ENCODE data around the gene BFSP2. TPM values are rescaled to one million over a fixed set of nuclear protein-coding genes. Genes with fewer than 3 reads are reported as not detected.

BFSP2 gene
- total and polyA plus RNA-seq, 7 donors: 2.5 TPM; not detected in 6

DNA sequence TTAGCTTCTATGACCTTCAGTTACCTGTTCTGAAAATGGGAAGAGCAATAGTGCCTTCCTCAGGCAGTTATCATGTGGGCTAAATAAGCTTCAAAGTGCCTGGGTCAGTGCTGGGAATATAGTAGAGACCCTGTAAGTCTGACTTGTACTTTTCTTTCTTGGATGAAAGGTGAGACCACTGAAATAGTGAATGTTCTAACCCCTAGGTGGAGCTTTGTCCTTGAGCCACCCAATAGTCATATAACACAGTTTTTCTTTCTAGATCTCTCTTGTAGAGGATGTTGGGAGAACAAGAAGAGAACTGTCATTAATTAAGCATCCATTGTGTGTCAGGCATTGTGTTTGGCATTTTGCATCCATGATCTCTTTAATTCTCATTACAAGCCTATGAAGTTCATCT lies 13.0 kb upstream of the BFSP2 start:
- DNase-seq: no peak
- intact Hi-C loops (cut with DNase I): no loop called here
- Histone ChIP-seq H3K27ac (no peak overlapping the region), H3K4me3 (no peak overlapping the region), H3K4me1 (peaks cover 0 to 6% (median 2%) of the 10 kb centered on the region in 4 donors), H3K36me3 (no peaks in the 10 kb centered on the region), H3K27me3 (no peaks in the 10 kb centered on the region), H3K9me3 (no peaks in the 10 kb centered on the region)
- TF ChIP-seq POLR2A (IDR thresholded peaks at IDR 0.05): no peak
- TF ChIP-seq EP300 (IDR thresholded peaks at IDR 0.05): no peak
- TF ChIP-seq POLR2AphosphoS5 (IDR thresholded peaks at IDR 0.05): no peak
- TF ChIP-seq, protein P1, sequence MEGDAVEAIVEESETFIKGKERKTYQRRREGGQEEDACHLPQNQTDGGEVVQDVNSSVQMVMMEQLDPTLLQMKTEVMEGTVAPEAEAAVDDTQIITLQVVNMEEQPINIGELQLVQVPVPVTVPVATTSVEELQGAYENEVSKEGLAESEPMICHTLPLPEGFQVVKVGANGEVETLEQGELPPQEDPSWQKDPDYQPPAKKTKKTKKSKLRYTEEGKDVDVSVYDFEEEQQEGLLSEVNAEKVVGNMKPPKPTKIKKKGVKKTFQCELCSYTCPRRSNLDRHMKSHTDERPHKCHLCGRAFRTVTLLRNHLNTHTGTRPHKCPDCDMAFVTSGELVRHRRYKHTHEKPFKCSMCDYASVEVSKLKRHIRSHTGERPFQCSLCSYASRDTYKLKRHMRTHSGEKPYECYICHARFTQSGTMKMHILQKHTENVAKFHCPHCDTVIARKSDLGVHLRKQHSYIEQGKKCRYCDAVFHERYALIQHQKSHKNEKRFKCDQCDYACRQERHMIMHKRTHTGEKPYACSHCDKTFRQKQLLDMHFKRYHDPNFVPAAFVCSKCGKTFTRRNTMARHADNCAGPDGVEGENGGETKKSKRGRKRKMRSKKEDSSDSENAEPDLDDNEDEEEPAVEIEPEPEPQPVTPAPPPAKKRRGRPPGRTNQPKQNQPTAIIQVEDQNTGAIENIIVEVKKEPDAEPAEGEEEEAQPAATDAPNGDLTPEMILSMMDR (IDR thresholded peaks at IDR 0.05): no peak

DNA sequence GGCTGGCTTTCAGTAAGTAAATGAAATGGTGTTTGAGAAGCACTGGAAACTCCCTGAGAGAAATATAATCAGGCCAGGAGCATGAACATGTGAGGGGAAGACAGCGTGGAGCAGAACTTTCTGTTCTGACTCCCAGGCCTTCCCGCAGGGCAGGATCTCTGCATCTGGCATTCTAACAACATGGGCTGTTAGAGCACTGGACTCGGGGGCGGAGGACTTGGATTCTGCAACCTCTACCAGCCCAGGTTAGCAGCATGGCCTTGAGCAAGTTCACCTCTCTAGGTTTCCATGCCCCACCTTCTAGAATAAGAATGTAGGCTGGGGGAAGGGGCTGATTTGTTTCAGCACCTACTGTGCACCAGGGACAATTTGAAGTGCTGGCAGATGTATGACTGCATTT lies 12.5 kb upstream of the BFSP2 start:
- Histone ChIP-seq H3K27ac (no peak overlapping the region), H3K9me3 (no peaks in the 10 kb centered on the region), H3K27me3 (no peaks in the 10 kb centered on the region), H3K4me1 (peaks cover 0 to 6% (median 2%) of the 10 kb centered on the region in 4 donors), H3K4me3 (no peak overlapping the region), H3K36me3 (no peaks in the 10 kb centered on the region)
- TF ChIP-seq EP300 (IDR thresholded peaks at IDR 0.05) (no peak), POLR2AphosphoS5 (IDR thresholded peaks at IDR 0.05) (no peak), POLR2A (IDR thresholded peaks at IDR 0.05) (no peak)
- TF ChIP-seq, protein P1 (IDR thresholded peaks at IDR 0.05): no peak
- intact Hi-C loops (cut with DNase I): no loop called here
- DNase-seq: no peak
- 87 to 89% methylated on average over 4 of the region's 4 CpGs for WGBS, 2 donors

DNA sequence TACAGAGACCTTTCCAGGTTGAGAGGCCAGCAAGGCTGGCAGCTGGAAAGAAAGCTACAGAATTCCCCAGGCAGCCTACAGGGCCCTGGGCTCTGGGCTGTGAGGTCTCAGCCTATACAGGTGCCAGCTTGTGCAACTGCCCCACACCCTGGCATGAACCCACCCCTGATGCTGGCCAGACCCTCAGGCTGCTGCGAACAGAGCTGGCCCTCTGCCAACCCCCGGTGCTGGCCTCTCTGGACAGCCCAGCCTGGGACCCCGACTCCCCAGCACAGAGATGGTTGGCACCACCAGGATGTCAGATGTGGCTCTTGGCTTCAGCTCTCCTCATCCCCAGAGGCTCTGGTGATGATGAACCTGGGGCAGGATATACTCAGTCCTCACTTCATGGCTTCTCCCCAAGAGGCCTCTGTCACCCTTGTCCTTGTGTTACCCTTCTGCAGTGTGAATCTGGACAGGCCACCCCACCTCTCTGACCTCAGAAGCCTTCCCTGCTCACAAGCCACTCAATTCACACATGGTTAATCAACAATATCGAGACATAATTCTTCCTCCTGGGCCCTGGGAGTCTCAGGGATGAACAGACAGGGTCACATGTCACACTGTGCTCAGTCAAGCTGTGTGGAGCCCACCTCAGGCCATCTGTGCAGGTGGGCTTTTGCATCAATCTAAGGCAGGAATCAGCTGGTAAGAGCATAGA lies 11.0 kb upstream of the BFSP2 start:
- H3K27ac ChIP-seq: no peak overlapping the region
- H3K9me3 ChIP-seq: no peaks in the 10 kb centered on the region
- 77 to 84% methylated on average over 4 of the region's 4 CpGs for WGBS, 2 donors
- no peak overlapping the region for H3K4me3 ChIP-seq
- no peaks in the 10 kb centered on the region for H3K36me3 ChIP-seq
- peaks cover 0 to 6% (median 2%) of the 10 kb centered on the region in 4 donors for H3K4me1 ChIP-seq
- TF ChIP-seq, protein P1 (IDR thresholded peaks at IDR 0.05): no peak
- TF ChIP-seq POLR2A (IDR thresholded peaks at IDR 0.05) (no peak), EP300 (IDR thresholded peaks at IDR 0.05) (no peak), POLR2AphosphoS5 (IDR thresholded peaks at IDR 0.05) (no peak)
- intact Hi-C loops (cut with DNase I): no loop called here
- no peaks in the 10 kb centered on the region for H3K27me3 ChIP-seq
- DNase-seq: no peak

DNA sequence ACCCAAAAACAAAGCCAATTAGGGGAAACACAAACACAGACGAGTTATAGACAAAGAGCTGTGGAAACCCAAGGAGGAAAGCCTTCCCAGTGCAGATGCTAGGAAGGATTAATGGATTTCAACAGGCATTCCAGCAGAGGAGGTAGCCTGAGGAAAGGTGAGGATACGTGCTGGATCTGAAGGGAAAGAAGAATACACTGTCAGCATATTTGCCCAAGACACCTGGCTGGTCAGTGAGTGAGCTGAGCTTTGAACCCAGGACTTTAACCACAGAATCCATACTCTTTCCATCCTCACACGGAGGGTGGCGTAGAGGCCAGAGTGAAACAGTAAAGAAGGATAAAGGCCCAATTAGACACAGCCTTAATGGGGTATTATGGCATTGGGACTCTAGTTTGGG lies 9.1 kb upstream of the BFSP2 start:
- no peak overlapping the region for H3K27ac ChIP-seq
- DNase-seq: no peak
- no peaks in the 10 kb centered on the region for H3K36me3 ChIP-seq
- H3K4me1 ChIP-seq: no peaks in the 10 kb centered on the region
- TF ChIP-seq POLR2A (IDR thresholded peaks at IDR 0.05) (no peak), EP300 (IDR thresholded peaks at IDR 0.05) (no peak), POLR2AphosphoS5 (IDR thresholded peaks at IDR 0.05) (no peak)
- TF ChIP-seq, protein P1 (IDR thresholded peaks at IDR 0.05): no peak
- H3K27me3 ChIP-seq: no peaks in the 10 kb centered on the region
- WGBS, 2 donors: 86 to 89% methylated on average over 4 of the region's 4 CpGs
- no peaks in the 10 kb centered on the region for H3K9me3 ChIP-seq
- no peak overlapping the region for H3K4me3 ChIP-seq
- intact Hi-C loops (cut with DNase I): no loop called here

DNA sequence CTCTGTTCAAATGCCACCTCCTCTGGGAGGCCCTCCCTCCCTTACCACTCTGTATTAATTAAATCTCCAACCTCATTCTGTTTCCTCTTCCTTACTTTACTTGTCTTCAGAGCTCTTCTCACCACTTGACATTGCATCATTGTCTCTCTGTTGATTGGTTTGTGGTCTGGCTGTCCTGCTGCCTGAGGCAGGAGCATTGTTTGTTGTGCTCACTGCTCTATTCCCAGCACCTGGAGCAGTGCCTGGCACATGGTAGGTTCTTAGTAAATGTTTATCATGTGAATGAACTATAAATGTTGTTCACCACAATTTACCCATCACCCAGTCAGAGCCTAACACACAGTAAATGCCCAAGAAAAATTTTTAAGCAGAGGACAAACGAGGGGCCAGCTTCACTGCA lies 6.7 kb upstream of the BFSP2 start:
- 68 to 84% methylated on average over 1 of the region's 1 CpG for WGBS, 2 donors
- no peaks in the 10 kb centered on the region for H3K4me1 ChIP-seq
- intact Hi-C loops (cut with DNase I): no loop called here
- no peak overlapping the region for H3K4me3 ChIP-seq
- H3K9me3 ChIP-seq: no peaks in the 10 kb centered on the region
- TF ChIP-seq POLR2A (IDR thresholded peaks at IDR 0.05) (no peak), EP300 (IDR thresholded peaks at IDR 0.05) (no peak), POLR2AphosphoS5 (IDR thresholded peaks at IDR 0.05) (no peak)
- TF ChIP-seq, protein P1 (IDR thresholded peaks at IDR 0.05): no peak
- no peak for DNase-seq
- H3K27ac ChIP-seq: no peak overlapping the region
- no peaks in the 10 kb centered on the region for H3K36me3 ChIP-seq
- H3K27me3 ChIP-seq: no peaks in the 10 kb centered on the region
